HG03097 (cell line): ENCODE measurements around the gene TUSC7.

ENCODE experiments used
- ATAC-seq: cut with Tn5 transposase; IDR thresholded peaks from one replicate; pipeline ENCODE4 v1.9.1; 2021; ENCODE audit not compliant: unreplicated experiment, low FRiP score

TUSC7 gene

DNA sequence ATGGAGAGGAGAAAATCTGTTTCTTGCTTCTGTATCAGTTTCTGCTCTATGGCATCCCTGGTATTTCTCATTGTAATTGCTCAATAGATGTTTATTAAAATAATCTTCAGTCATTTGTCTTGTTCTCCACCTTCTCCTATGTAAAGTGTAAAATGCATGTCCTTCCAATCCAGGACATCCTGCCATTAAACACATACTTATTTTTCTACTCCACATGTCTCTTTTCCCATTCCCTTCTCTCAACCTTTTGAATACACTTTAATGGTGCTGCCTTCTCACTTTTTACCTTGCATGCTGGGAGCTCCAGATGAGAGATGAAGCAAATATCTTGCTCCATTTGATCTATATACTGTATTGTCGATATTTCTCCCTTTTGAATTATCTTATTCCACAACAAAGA, 49.7 kb downstream of the TUSC7 start:
- ATAC-seq = no peak
